ENCODE data around the gene TAGLN2.

Gene TAGLN2

GRCh38 chr1:159934136-159935039 lies 9.1 kb upstream of the TAGLN2 start:
- no peak for DNase-seq

- no peak for DNase-seq
Measured at GRCh38 chr1:159933347-159933746, 8.0 kb upstream of the TAGLN2 start.

GRCh38 chr1:159932296-159933285 lies 7.3 kb upstream of the TAGLN2 start:
- no peak for DNase-seq

- DNase-seq, result no peak
Measured at GRCh38 chr1:159931795-159932173, 6.5 kb upstream of the TAGLN2 start.

GRCh38 chr1:159931101-159931794 lies 5.9 kb upstream of the TAGLN2 start:
- no peak for DNase-seq

- DNase-seq, result no peak
Measured at GRCh38 chr1:159930634-159931033, 5.3 kb upstream of the TAGLN2 start.

GRCh38 chr1:159930216-159930615 lies 4.9 kb upstream of the TAGLN2 start:
- no peak for DNase-seq

GRCh38 chr1:159929155-159930051 lies 4.1 kb upstream of the TAGLN2 start:
- no peak for DNase-seq

- no peak for DNase-seq
Measured at GRCh38 chr1:159928491-159929050, 3.3 kb upstream of the TAGLN2 start.

- no peak for DNase-seq
Measured at GRCh38 chr1:159927849-159928431, 2.6 kb upstream of the TAGLN2 start.

GRCh38 chr1:159927211-159927848 lies 2.0 kb upstream of the TAGLN2 start:
- no peak for DNase-seq

GRCh38 chr1:159925719-159926078 lies 392 bp upstream of the TAGLN2 start:
- DNase-seq, result no peak

GRCh38 chr1:159924025-159924790 lies 1.1 kb downstream of the TAGLN2 start:
- DNase-seq, result no peak

GRCh38 chr1:159923203-159924024 lies 1.9 kb downstream of the TAGLN2 start:
- peak; percentile 35 for DNase-seq

- DNase-seq, result no peak
Measured at GRCh38 chr1:159922511-159923202, 2.6 kb downstream of the TAGLN2 start.

- no peak for DNase-seq
Measured at GRCh38 chr1:159921700-159922504, 3.4 kb downstream of the TAGLN2 start.

GRCh38 chr1:159921251-159921650 lies 4.1 kb downstream of the TAGLN2 start:
- no peak for DNase-seq

Data from DMS79 treated with DMSO at 0.1 percent for 48 hours (cell line).